Mononuclear cell (primary cell): Measurements from ENCODE around the gene PDE4B. TPM values are rescaled to one million over a fixed set of nuclear protein-coding genes. Genes with fewer than 3 reads are reported as not detected.

Experiments used
- H3K27me3 ChIP-seq: 2 replicates; pipeline ENCODE4 v1.6.0; 2011; ENCODE audit warnings: low read length, control low read depth; ENCODE audit not compliant: insufficient read depth
- H3K4me1 ChIP-seq: 2 replicates; pipeline ENCODE4 v1.5.1; 2011; ENCODE audit warnings: mild to moderate bottlenecking, low read length, control low read depth; ENCODE audit not compliant: insufficient read depth
- H3K4me3 ChIP-seq: 2 replicates; pipeline ENCODE4 v1.5.1; 2011; ENCODE audit warnings: mild to moderate bottlenecking, low read length, moderate library complexity
- H3K9me3 ChIP-seq: 2 replicates; pipeline ENCODE4 v1.5.1; 2011; ENCODE audit warnings: low read depth, mild to moderate bottlenecking, control low read depth, low read length
- total RNA-seq: library from RNA; depleted of rRNA; stranded (reverse); fragments of >200 nt; gene quantifications from one replicate; pipeline ENCODE4 v1.2.3, GENCODE V29; 2012

PDE4B gene
- total RNA-seq, 1 donor: 518 TPM

DNA sequence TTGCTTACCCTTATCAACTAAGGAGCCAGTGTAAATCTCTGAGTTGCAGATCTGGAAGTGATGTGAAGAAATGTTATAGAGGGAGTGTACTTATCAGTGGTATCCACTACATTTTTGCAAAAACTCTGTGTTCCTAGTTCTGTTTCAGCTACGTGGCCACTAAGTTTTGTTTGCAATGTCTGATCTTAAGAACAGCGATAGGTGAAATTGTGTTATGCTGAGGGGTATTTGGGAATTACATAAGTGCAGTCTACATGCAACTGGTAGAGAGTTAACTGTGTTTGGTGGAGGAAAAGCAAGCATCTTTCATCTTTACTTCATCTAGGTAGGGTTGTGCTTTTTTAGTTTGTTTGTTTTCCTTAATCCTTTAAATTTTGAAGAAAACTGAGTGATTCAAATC is 542.4 kb downstream of the PDE4B start:
- no peaks in the 10 kb centered on the region for H3K27me3 ChIP-seq
- H3K9me3 ChIP-seq: no peaks in the 10 kb centered on the region
- H3K4me3 ChIP-seq: peak overlapping the region; percentile 79
- H3K4me1 ChIP-seq: peaks cover 62% of the 10 kb centered on the region

DNA sequence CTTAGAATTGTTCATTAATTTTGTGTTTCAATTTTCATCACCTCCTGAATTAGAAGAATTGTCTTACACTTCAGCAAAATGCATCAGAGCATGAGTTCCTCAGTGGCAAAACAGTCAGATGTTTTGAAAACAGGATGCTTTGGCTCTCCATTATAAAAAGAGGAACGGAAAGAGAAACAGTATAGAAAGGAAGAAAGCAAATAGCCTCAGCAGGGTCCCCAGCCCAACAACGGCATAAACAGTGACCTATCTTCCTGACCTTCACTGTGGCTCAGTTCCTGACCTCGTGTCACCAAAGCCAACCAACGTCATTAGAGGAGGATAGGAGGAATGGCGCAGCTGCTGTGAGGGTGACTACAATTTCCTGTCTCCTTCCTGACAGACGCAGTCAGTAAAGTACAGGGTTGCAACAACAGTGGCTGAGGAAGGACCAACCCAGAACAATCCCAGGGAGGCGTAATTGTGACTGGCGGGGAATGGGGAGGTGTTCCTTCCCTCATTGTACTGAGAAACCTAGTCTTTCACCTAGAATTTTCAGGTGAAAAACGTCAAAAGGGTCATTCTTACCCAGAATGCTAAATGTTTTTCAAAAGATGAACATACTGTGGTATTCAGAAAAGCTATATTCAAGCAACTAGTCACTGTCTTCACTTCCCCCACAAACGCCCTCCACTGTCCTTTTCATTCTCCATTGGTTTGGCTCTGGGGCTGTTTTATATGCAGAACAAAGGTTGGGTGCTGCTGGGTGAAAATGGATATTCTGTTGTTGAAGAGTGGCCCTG is 543.4 kb downstream of the PDE4B start:
- H3K4me3 ChIP-seq: peak overlapping the region; percentile 79
- H3K27me3 ChIP-seq: no peaks in the 10 kb centered on the region
- no peaks in the 10 kb centered on the region for H3K9me3 ChIP-seq
- peaks cover 55% of the 10 kb centered on the region for H3K4me1 ChIP-seq

DNA sequence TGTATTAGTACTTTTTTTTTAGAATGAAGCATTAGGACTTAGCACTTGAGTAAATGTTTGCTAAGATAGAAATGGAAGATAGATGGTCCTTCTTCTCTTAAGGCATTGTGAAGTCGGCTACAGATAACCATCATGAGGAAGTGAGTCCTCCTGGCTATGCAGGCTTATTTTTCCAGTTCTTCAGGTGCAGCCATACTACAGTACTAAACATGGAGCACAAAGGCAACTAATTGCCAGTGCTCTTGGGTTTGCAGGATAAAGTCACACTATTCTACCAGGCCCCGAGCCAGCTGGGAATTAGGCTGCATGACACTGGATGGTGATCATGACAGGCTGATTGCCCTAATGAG is 543.9 kb downstream of the PDE4B start:
- H3K4me3 ChIP-seq: peak overlapping the region; percentile 79
- H3K27me3 ChIP-seq: no peaks in the 10 kb centered on the region
- H3K4me1 ChIP-seq: peaks cover 53% of the 10 kb centered on the region
- no peaks in the 10 kb centered on the region for H3K9me3 ChIP-seq

DNA sequence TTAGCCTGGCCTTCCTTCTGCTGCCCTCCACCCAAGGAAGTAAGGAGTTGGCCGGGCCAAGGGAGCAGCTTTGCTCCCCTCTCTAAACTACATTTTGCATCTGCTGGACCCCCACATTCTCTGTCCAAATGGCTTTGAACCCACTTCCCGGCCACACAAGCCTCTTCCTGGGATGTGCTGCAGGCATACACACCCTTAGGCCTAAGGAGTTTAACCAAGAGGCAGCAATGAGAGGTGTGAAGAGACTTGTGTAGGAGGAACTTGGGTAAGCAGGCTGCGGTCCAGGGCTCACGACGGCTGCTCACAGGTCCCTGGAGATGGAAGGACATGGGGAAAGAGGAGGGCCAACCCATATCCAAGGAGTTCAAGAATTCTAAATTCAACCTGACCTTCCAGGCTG is 544.6 kb downstream of the PDE4B start:
- H3K4me1 ChIP-seq: peaks cover 51% of the 10 kb centered on the region
- no peak overlapping the region for H3K4me3 ChIP-seq
- H3K27me3 ChIP-seq: no peaks in the 10 kb centered on the region
- H3K9me3 ChIP-seq: no peaks in the 10 kb centered on the region

DNA sequence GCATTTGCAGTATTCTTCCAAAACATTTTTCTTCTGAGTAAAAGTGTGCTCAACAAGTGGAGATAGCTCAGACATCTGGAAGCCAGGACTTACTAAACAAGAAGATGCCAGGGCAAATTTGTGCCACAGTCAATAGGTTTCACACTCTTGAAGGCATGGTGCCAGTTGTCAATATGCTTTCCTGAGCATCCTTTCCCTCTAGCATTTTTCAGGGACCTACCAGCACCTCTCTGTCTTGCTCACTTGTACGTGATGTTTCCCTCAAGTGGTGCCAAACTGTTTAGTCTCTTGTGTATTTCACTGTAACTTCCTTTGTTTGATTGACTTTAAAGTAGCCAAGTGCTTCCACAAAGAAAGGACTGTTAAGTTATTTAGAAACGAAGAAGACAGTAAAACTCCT is 547.2 kb downstream of the PDE4B start:
- Histone ChIP-seq H3K27me3 (no peaks in the 10 kb centered on the region), H3K4me1 (peaks cover 54% of the 10 kb centered on the region), H3K4me3 (no peak overlapping the region), H3K9me3 (no peaks in the 10 kb centered on the region)

DNA sequence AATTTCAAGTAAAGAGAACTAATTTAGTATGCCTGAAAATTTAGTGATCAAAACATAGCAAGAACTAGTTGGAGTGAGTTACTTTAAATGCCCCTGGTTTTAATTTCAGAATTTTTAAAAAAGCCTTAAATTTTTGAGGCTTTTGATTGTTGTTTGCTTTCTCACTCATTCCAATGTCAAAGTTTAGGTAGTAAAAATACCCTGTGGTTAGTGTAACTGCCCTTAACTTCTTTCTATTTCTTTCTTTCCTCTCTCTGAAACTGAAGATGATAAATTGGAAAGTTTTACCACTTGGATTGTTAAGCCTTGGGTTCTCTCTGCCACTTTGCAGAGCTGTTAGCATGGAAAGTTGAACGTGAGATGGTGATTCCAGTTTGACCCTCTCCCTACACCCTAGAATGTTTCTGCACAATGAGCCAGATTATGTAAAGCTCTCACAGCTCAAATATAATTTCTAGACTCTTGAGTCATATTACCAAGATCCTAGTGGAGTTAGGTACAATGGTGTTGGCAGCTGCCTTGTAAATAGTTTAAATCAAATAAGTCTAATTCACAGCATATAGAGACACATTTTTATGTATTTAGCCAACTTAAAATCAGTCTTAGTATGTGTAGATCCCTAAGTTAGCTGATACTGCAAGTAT is 548.9 kb downstream of the PDE4B start:
- Histone ChIP-seq H3K4me3 (no peak overlapping the region), H3K27me3 (no peaks in the 10 kb centered on the region), H3K4me1 (peaks cover 48% of the 10 kb centered on the region)

DNA sequence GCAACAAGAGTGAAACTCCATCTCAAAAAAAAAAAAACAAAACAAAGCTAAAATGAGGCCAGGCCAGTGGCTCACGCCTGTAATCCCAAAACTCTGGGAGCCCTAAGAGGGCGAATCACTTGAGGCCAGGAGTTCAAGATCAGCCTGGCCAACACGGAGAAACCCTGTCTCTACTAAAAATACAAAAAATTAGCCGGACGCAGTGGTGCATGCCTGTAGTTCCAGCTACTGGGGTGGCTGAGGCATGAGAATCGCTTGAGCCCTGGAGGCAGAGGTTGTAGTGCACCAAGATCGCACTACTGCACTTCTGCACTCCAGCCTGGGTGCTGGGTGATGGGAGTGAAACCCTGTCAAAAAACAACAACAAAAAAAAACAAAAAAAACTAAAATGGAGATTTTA is 550.0 kb downstream of the PDE4B start:
- H3K4me3 ChIP-seq: no peak overlapping the region

More for the DNA sequence above, 548.9 kb downstream of the PDE4B start:
- H3K9me3 ChIP-seq: no peaks in the 10 kb centered on the region

DNA sequence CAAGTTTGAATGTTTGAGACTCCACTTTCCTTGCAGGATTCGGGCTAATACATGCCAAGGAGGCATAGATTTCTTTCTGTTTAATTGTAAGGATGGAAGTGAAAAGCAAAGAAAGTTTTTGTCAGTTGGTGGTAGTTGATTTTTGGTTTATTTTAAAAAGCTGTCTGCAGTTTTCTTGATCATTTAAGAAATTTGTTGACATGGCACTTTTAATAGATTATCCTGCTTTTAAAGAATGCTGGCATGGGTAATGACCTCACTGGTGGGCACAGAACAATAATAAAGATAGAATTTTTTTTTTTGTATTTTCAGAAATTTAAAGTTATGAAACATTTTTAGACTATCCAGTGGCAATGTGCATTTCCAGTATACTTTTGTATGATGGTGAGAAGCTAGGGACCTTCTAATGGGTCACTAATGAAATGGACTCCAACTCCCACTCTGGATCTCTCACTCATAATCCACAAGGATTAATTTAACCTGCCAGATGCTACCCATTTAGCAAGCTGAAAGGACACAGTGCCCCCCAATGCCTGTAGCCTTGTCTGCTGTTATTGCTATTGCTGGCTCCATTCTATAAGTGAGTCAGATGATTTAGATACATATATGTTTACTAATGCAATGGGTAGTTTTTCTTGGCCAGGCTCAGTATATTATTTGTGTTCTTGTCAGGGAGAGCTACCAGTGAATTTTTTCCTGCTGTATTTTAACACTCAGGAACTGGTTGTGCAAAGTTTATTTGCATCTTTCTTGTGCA is 551.1 kb downstream of the PDE4B start:
- Histone ChIP-seq H3K27me3 (no peaks in the 10 kb centered on the region), H3K9me3 (no peaks in the 10 kb centered on the region), H3K4me3 (no peak overlapping the region), H3K4me1 (peaks cover 31% of the 10 kb centered on the region)

More for the DNA sequence above, 550.0 kb downstream of the PDE4B start:
- Histone ChIP-seq H3K9me3 (no peaks in the 10 kb centered on the region), H3K27me3 (no peaks in the 10 kb centered on the region), H3K4me1 (peaks cover 37% of the 10 kb centered on the region)

DNA sequence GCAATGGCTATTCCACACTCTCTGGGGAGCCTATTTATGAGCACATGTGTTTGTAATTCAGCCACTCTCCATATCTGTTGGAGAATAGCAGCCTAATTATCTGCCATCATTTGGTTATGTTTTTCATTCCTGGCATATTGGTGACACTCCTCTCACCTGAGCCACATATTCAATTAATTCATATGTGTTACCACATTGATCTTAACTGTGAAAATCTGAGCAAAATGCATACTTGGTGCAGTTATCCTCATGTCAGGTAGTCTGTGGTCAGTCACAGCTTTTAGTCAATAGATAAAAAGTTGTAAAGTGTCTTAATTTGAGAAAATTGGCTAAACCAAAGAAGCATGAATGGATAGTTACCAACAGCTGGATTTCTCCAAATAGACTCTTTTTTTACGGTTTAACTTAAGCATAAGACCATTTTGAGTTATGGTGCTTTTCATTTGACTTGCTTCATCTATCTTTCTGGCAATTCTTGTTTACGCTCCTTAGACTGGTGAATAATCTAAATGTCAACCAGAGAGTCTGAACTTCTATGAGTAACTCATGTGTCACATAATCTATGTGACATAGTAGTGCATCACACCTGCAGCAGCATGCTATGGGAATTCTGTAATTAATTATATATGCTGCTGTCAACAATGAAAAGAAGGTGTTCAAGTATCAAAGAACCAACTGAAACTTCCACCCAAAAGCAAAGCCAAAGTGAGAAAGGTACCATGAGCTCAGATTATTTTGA is 553.5 kb downstream of the PDE4B start:
- Histone ChIP-seq H3K4me3 (no peak overlapping the region), H3K9me3 (no peaks in the 10 kb centered on the region), H3K27me3 (no peaks in the 10 kb centered on the region), H3K4me1 (peaks cover 46% of the 10 kb centered on the region)

DNA sequence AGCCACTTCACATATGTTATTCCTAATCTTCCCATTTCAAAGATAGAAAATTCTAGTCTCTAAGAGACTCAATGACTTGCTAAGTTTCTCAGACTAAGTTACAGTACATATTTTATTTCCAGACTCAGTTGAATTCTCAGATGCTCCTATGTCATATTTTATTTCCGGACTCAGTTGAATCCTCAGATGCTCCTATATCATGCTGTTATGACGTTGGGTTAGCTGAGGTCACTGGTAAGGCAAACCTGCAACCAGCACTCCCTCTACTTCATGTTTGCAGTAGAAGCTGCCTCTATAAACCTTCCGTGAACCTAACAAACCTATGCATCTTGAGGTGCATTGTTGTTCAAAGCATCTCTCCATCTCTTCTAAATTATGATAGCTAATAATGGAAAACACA is 554.2 kb downstream of the PDE4B start:
- Histone ChIP-seq H3K27me3 (no peaks in the 10 kb centered on the region), H3K4me1 (peaks cover 50% of the 10 kb centered on the region), H3K4me3 (no peak overlapping the region), H3K9me3 (no peaks in the 10 kb centered on the region)

DNA sequence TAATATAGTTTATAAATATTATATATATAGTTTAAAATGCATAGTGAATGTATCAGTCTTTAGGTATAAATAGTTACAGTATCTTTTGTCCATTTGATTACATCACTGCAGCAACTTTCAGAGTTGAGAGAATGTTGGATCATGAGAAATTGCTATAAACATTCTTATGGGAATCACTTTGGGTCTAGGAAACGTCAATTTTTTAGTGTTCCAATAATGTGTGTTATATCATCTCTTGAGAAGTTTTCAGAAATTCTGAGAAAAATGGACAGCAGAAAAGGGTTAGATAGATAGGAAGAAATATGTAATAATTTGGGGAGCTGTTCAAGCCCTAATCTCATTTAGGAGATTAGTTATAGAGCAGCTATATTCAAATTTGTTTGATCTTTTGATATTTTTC is 556.1 kb downstream of the PDE4B start:
- Histone ChIP-seq H3K4me1 (peaks cover 49% of the 10 kb centered on the region), H3K27me3 (no peaks in the 10 kb centered on the region), H3K4me3 (no peak overlapping the region), H3K9me3 (no peaks in the 10 kb centered on the region)

DNA sequence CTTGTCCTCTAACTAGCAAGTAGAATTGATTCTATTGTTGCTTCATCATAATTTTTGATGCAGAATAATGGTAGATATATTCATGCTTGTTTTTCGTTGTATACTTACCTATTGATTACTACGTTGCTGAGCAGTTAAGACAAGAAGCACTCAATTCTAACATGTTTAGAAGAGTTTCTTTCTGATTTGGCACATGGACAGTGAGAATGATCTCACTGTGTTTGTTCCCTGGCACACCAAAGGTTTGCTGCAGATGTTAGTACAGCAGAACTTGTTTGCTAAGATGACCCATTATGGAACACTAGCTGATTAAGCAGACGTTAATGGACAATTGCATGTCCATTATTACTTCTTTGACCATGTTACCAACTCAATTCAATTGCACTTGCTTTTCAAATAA is 556.5 kb downstream of the PDE4B start:
- Histone ChIP-seq H3K4me1 (peaks cover 49% of the 10 kb centered on the region), H3K27me3 (no peaks in the 10 kb centered on the region), H3K4me3 (no peak overlapping the region), H3K9me3 (no peaks in the 10 kb centered on the region)

DNA sequence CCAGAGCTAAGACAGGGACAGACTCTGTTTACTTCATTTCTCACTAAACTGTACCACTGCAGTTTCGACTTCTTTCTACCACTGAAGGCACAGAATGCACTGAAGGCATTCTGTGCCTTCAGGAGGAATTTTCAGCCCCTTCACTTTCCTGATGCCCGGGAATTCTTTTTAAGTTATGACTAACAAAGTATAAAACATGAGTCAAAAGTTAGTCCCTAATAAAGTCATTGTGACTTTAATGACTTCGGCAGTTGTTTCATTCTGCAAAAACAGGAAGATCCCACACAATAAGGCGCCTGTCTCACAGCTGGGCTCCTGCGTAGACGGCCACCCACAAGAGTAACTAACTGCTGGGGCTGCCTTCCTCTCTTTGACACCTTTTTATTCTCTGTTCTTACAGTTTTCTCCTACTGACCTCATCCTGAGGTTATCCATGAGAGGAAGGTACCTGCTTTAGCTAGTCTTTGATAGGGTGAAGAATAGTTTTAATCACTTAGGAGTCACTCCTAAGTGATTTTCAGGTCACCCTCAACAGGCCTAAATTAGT is 557.4 kb downstream of the PDE4B start:
- Histone ChIP-seq H3K4me1 (peaks cover 54% of the 10 kb centered on the region), H3K4me3 (no peak overlapping the region), H3K9me3 (no peaks in the 10 kb centered on the region), H3K27me3 (no peaks in the 10 kb centered on the region)

DNA sequence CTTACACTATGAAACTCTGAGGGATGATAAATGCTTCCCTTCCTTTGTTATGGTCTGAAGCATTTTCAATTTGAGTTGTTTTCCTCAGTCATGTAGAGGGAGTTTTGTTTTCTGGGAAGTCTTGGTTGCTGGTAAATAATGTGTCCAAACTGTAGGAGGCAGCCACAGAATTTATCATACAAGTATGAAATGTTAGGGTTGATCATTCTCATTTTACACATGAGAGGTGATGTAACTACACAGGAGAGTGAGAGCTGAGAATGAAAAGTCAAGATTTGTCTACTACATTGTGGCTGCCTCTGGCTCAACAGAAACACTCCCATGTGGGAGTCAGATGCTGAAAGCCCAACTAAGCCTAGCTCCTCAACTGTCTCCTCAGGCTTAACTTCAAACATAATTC is 558.8 kb downstream of the PDE4B start:
- Histone ChIP-seq H3K4me1 (peaks cover 50% of the 10 kb centered on the region), H3K4me3 (no peak overlapping the region), H3K9me3 (no peaks in the 10 kb centered on the region), H3K27me3 (no peaks in the 10 kb centered on the region)

DNA sequence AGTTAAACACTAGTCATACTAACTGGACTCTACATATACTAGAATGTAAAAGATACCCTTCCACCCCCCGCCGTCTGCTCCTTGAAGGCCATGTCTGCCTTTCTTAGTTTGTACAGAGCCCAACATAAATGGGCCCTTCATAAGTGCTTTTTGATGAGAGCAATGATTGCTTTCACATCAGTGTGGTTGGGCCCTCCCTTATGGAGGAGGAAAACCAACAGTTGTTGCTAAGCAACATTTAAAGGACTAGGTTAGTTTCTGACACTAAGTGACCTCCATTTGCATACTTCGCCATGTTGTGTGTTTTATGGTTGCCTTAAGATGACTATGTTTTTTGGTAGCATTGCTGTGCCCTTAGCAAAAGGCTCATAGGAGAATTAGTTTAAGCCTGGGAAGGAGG is 559.2 kb downstream of the PDE4B start:
- Histone ChIP-seq H3K4me1 (peaks cover 54% of the 10 kb centered on the region), H3K27me3 (no peaks in the 10 kb centered on the region), H3K9me3 (no peaks in the 10 kb centered on the region), H3K4me3 (no peak overlapping the region)
